ENCODE results near the gene NDUFB11. TPM values are rescaled to one million over a fixed set of nuclear protein-coding genes. Genes with fewer than 3 reads are reported as not detected.

The NDUFB11 gene
- total RNA-seq, 1 experiment from 2014 or later, result 78.9 TPM

- ATAC-seq, result no peak
- CTCF ChIA-PET, result interaction anchor here (0.6 to 1.6 kb wide), 6 partner anchors 14 to 441 kb away, joined by 3 to 5 read pairs (median 3); no protein-coding TSS in a partner anchor
These were observed 50.6 kb downstream of the NDUFB11 start for GRCh38 chrX:47093860-47094259.

More at GRCh38 chrX:47093860-47094259, 50.6 kb downstream of the NDUFB11 start:
- Histone ChIP-seq H3K27ac (ENCODE audit: low read depth, low read length) (no peak overlapping the region), H2AFZ (ENCODE audit: low read depth, low read length, poor library complexity, severe bottlenecking) (no peak overlapping the region), H3K79me2 (ENCODE audit: insufficient read depth, low read length) (no peaks in the 10 kb centered on the region), H3K4me3 (replicated peaks in 1 of 2; ENCODE audit: low read depth in 1 of 2, low read length in 2 of 2) (no peak overlapping the region), H3K27me3 (ENCODE audit: insufficient read depth, low read length) (no peaks in the 10 kb centered on the region), H3K9me2 (ENCODE audit: insufficient read depth) (no peaks in the 10 kb centered on the region), H3K4me2 (ENCODE audit: low read length) (no peak overlapping the region), H3K9ac (ENCODE audit: low read length) (no peak overlapping the region), H3K4me1 (ENCODE audit: control insufficient read depth in 1 of 2, insufficient read depth in 2 of 2, low read length in 2 of 2) (no peaks in the 10 kb centered on the region), H3K9me3 (ENCODE audit: control insufficient read depth in 1 of 2, insufficient read depth in 1 of 2, low read depth in 1 of 2, low read length in 2 of 2) (no peaks in the 10 kb centered on the region), H3K36me3 (ENCODE audit: control insufficient read depth in 1 of 2, insufficient read depth in 2 of 2, low read length in 2 of 2) (no peaks in the 10 kb centered on the region), H4K20me1 (ENCODE audit: insufficient read depth) (no peaks in the 10 kb centered on the region)
- TF ChIP-seq POLR2A (IDR thresholded peaks at IDR 0.05; ENCODE audit: borderline replicate concordance, extremely low read depth, insufficient read depth, insufficient read length) (no peak), EZH2 (IDR thresholded peaks at IDR 0.05) (no peak), SIN3A (IDR thresholded peaks at IDR 0.05; ENCODE audit: low read depth) (no peak), ZNF274 (IDR thresholded peaks at IDR 0.05; ENCODE audit: low read depth, low read length) (no peak), TCF7L2 (IDR thresholded peaks at IDR 0.05; ENCODE audit: borderline replicate concordance, extremely low read depth, insufficient read depth, insufficient read length) (no peak), JUND (IDR thresholded peaks at IDR 0.05) (no peak), YY1 (IDR thresholded peaks at IDR 0.05; ENCODE audit: extremely low read depth, insufficient replicate concordance, low read depth, low read length) (no peak), ELF1 (IDR thresholded peaks at IDR 0.05; ENCODE audit: borderline replicate concordance, low read depth) (no peak), CTCF (IDR thresholded peaks at IDR 0.05 in 2 of 3, conservative IDR thresholded peaks at IDR 0.05 in 1 of 3; ENCODE audit: borderline replicate concordance in 1 of 3, insufficient read depth in 1 of 3, low read depth in 2 of 3, low read length in 2 of 3) (no peak), CBX3 (IDR thresholded peaks at IDR 0.05; ENCODE audit: low read depth) (no peak), ZFX (IDR thresholded peaks at IDR 0.05) (no peak), RAD21 (IDR thresholded peaks at IDR 0.05; ENCODE audit: low read depth) (no peak), EZH2phosphoT487 (IDR thresholded peaks at IDR 0.05; ENCODE audit: borderline replicate concordance) (no peak), MAX (IDR thresholded peaks at IDR 0.05) (no peak)
- TF ChIP-seq, protein P1, sequence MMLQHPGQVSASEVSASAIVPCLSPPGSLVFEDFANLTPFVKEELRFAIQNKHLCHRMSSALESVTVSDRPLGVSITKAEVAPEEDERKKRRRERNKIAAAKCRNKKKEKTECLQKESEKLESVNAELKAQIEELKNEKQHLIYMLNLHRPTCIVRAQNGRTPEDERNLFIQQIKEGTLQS (IDR thresholded peaks at IDR 0.05), result no peak
- TF ChIP-seq, protein P2, sequence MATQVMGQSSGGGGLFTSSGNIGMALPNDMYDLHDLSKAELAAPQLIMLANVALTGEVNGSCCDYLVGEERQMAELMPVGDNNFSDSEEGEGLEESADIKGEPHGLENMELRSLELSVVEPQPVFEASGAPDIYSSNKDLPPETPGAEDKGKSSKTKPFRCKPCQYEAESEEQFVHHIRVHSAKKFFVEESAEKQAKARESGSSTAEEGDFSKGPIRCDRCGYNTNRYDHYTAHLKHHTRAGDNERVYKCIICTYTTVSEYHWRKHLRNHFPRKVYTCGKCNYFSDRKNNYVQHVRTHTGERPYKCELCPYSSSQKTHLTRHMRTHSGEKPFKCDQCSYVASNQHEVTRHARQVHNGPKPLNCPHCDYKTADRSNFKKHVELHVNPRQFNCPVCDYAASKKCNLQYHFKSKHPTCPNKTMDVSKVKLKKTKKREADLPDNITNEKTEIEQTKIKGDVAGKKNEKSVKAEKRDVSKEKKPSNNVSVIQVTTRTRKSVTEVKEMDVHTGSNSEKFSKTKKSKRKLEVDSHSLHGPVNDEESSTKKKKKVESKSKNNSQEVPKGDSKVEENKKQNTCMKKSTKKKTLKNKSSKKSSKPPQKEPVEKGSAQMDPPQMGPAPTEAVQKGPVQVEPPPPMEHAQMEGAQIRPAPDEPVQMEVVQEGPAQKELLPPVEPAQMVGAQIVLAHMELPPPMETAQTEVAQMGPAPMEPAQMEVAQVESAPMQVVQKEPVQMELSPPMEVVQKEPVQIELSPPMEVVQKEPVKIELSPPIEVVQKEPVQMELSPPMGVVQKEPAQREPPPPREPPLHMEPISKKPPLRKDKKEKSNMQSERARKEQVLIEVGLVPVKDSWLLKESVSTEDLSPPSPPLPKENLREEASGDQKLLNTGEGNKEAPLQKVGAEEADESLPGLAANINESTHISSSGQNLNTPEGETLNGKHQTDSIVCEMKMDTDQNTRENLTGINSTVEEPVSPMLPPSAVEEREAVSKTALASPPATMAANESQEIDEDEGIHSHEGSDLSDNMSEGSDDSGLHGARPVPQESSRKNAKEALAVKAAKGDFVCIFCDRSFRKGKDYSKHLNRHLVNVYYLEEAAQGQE (IDR thresholded peaks at IDR 0.05; ENCODE audit: low read depth), result no peak
- BruUV-seq (replicated peaks), result no TSS peak
- ChIA-PET RAD21 (ENCODE audit: low non-redundant PET in 1 of 2, low total read pairs in 2 of 2, uncharacterized antibody in 2 of 2, unreplicated experiment in 2 of 2) (no interaction called here), POLR2A (interaction anchor here (1.1 kb wide), 1 partner anchor 35 kb away, joined by 4 read pairs; no protein-coding TSS in a partner anchor)
- no peak for DNase-seq (ENCODE audit: low read depth, low spot score)
- intact Hi-C loops (cut with micrococcal nuclease), result loop anchor here (10.0 kb wide), 2 partner anchors 339 to 449 kb away; partner anchors contain the start of gene SLC9A7
